ENCODE measurements around the gene TRIM24. TPM values are rescaled to one million over a fixed set of nuclear protein-coding genes. Genes with fewer than 3 reads are reported as not detected.

TRIM24 gene
- total and polyA plus RNA-seq, 2 of the 13 experiments (the other 11 are each of a cell fraction or from before 2014, with no cell fraction given): 100 to 106 TPM

DNA sequence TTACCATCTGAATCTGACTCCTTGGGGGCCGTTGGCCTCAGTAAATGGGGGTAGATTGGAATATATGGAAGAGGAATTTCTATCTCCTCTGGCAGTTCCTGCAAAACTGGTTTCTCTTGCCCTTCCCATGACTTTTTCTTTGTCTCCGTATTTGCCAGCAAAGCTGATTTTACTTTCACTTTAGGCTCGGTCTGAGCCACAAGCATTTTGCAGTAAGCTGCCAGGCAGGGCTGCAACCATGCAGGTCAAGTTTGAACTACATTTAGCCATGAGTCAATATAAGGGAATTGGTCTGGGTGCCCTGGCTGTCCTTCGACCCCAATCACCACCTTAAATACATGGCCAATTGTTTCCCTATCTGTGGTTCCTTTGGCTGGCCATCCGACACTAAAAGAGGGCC is 104.3 kb downstream of the TRIM24 start:
- Histone ChIP-seq H3K4me2 (ENCODE audit: low read depth, low read length) (peak overlapping the region; percentile 56), H3K4me1 (ENCODE audit: insufficient read depth, low read length) (peaks cover 80% of the 10 kb centered on the region), H2AFZ (ENCODE audit: low read length) (no peak overlapping the region), H3K9ac (ENCODE audit: insufficient read depth, low read depth, low read length) (peak overlapping the region; percentile 48; the same call in 1 of the 2 replicates), H3K4me3 (replicated peaks in 1 of 3; ENCODE audit: insufficient read depth in 1 of 3, low read depth in 2 of 3, low read length in 3 of 3) (peak overlapping the region in 1 of 3 experiments; percentile 34; a peak in 1 of 6 replicates), H4K20me1 (ENCODE audit: insufficient read depth, low read length) (no peaks in the 10 kb centered on the region; the same call in 1 of the 2 replicates), H3K36me3 (replicated peaks in 1 of 2; ENCODE audit: control insufficient read depth in 1 of 2, insufficient read depth in 2 of 2, low read length in 2 of 2) (peaks cover 42 to 84% of the 10 kb centered on the region in 2 experiments), H3K79me2 (ENCODE audit: insufficient read depth, low read length) (peaks cover 6% of the 10 kb centered on the region), H3K27me3 (ENCODE audit: control insufficient read depth in 1 of 2, insufficient read depth in 2 of 2, low read length in 2 of 2) (no peaks in the 10 kb centered on the region), H3K27ac (ENCODE audit: extremely low read length, insufficient read depth, low read length) (peak overlapping the region; percentile 92), H3K9me3 (ENCODE audit: low read length) (peaks cover 13% of the 10 kb centered on the region; the same call in 1 of the 2 replicates)
- no TSS peak for BruUV-seq (replicated peaks)
- intact Hi-C loops (cut with micrococcal nuclease; ENCODE audit: unreplicated experiment) (no loop called here), in situ Hi-C loops (cut with HindIII; ENCODE audit: extremely low pct_ligation_motif_present, low pct_unique_long_range_greater_than_20kb) (no loop called here)
- DNase-seq (ENCODE audit: low spot score) (peak; percentile 51), ATAC-seq (peak; percentile 15), FAIRE-seq (peak; percentile 60)
- POLR2A ChIA-PET: interaction anchor here (1.5 kb wide), 1 partner anchor 168 kb away, joined by 3 read pairs; no protein-coding TSS in a partner anchor
- CTCF ChIA-PET (ENCODE audit: low intra/inter-chr PET ratio, low total read pairs): no interaction called here
- WGBS (ENCODE audit: low lambda C conversion rate): 72% methylated on average over 5 of the region's 5 CpGs
- TF ChIP-seq, protein P1, sequence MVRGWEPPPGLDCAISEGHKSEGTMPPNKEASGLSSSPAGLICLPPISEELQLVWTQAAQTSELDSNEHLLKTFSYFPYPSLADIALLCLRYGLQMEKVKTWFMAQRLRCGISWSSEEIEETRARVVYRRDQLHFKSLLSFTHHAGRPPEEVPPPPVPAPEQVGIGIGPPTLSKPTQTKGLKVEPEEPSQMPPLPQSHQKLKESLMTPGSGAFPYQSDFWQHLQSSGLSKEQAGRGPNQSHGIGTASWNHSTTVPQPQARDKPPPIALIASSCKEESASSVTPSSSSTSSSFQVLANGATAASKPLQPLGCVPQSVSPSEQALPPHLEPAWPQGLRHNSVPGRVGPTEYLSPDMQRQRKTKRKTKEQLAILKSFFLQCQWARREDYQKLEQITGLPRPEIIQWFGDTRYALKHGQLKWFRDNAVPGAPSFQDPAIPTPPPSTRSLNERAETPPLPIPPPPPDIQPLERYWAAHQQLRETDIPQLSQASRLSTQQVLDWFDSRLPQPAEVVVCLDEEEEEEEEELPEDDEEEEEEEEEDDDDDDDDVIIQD (CRISPR knock-in tag; IDR thresholded peaks at IDR 0.05; ENCODE audit: low read depth): no peak
- TF ChIP-seq TSC22D2 (CRISPR knock-in tag; IDR thresholded peaks at IDR 0.05; ENCODE audit: borderline replicate concordance): no peak
- no peak for TF ChIP-seq ISX (CRISPR knock-in tag; conservative IDR thresholded peaks at IDR 0.05)
- TF ChIP-seq ZNF724P (CRISPR knock-in tag; IDR thresholded peaks at IDR 0.05; ENCODE audit: borderline replicate concordance): no peak
- no peak for TF ChIP-seq GRHL1 (CRISPR knock-in tag; conservative IDR thresholded peaks at IDR 0.05)
- TF ChIP-seq SKI (IDR thresholded peaks at IDR 0.05; ENCODE audit: partially characterized antibody): peak; percentile 34
- TF ChIP-seq ZFP37 (CRISPR knock-in tag; IDR thresholded peaks at IDR 0.05; ENCODE audit: borderline replicate concordance): no peak
- TF ChIP-seq ZKSCAN8 (CRISPR knock-in tag; IDR thresholded peaks at IDR 0.05; ENCODE audit: borderline replicate concordance): no peak
- TF ChIP-seq NFKB2 (CRISPR knock-in tag; IDR thresholded peaks at IDR 0.05; ENCODE audit: borderline replicate concordance): no peak
- TF ChIP-seq ZNF253 (CRISPR knock-in tag; IDR thresholded peaks at IDR 0.05; ENCODE audit: borderline replicate concordance): no peak
- no peak for TF ChIP-seq MYC (CRISPR knock-in tag; IDR thresholded peaks at IDR 0.05; ENCODE audit: borderline replicate concordance)
- no peak for TF ChIP-seq ZNF577 (CRISPR knock-in tag; IDR thresholded peaks at IDR 0.05; ENCODE audit: borderline replicate concordance, low read depth)
- TF ChIP-seq, protein P2, sequence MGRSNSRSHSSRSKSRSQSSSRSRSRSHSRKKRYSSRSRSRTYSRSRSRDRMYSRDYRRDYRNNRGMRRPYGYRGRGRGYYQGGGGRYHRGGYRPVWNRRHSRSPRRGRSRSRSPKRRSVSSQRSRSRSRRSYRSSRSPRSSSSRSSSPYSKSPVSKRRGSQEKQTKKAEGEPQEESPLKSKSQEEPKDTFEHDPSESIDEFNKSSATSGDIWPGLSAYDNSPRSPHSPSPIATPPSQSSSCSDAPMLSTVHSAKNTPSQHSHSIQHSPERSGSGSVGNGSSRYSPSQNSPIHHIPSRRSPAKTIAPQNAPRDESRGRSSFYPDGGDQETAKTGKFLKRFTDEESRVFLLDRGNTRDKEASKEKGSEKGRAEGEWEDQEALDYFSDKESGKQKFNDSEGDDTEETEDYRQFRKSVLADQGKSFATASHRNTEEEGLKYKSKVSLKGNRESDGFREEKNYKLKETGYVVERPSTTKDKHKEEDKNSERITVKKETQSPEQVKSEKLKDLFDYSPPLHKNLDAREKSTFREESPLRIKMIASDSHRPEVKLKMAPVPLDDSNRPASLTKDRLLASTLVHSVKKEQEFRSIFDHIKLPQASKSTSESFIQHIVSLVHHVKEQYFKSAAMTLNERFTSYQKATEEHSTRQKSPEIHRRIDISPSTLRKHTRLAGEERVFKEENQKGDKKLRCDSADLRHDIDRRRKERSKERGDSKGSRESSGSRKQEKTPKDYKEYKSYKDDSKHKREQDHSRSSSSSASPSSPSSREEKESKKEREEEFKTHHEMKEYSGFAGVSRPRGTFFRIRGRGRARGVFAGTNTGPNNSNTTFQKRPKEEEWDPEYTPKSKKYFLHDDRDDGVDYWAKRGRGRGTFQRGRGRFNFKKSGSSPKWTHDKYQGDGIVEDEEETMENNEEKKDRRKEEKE (IDR thresholded peaks at IDR 0.05): no peak
- peak; percentile 19; the same call in 1 of the 2 replicates for TF ChIP-seq MED1 (CRISPR knock-in tag; IDR thresholded peaks at IDR 0.05)
- TF ChIP-seq MAFK (conservative IDR thresholded peaks at IDR 0.05 in 1 of 2, IDR thresholded peaks at IDR 0.05 in 1 of 2; ENCODE audit: low read length in 2 of 2): peak; percentile 1 to 50; a peak in 1 of 4 replicates
- TF ChIP-seq SOX13 (IDR thresholded peaks at IDR 0.05): no peak
- peak in 1 of 2 experiments; percentile 31; a peak in 1 of 4 replicates for TF ChIP-seq SOX13 (CRISPR knock-in tag; conservative IDR thresholded peaks at IDR 0.05 in 1 of 2, IDR thresholded peaks at IDR 0.05 in 1 of 2)
- TF ChIP-seq ZNF597 (CRISPR knock-in tag; IDR thresholded peaks at IDR 0.05): no peak
